ENCODE data around the gene CPEB1. TPM values are rescaled to one million over a fixed set of nuclear protein-coding genes. Genes with fewer than 3 reads are reported as not detected.

The CPEB1 gene
- total and polyA plus RNA-seq, 2 of the 13 experiments (the other 11 are each of a cell fraction or from before 2014, with no cell fraction given): 0.03 to 0.07 TPM

- Histone ChIP-seq H4K20me1 (ENCODE audit: insufficient read depth, low read length) (no peaks in the 10 kb centered on the region), H3K79me2 (ENCODE audit: insufficient read depth, low read length) (no peaks in the 10 kb centered on the region), H3K27ac (ENCODE audit: extremely low read length, insufficient read depth, low read length) (no peak overlapping the region), H3K4me3 (replicated peaks in 1 of 3; ENCODE audit: insufficient read depth in 1 of 3, low read depth in 2 of 3, low read length in 3 of 3) (no peak overlapping the region), H3K27me3 (ENCODE audit: control insufficient read depth in 1 of 2, insufficient read depth in 2 of 2, low read length in 2 of 2) (no peaks in the 10 kb centered on the region; a peak in 3 of 5 replicates), H2AFZ (ENCODE audit: low read length) (no peak overlapping the region), H3K9ac (ENCODE audit: insufficient read depth, low read depth, low read length) (no peak overlapping the region), H3K36me3 (replicated peaks in 1 of 2; ENCODE audit: control insufficient read depth in 1 of 2, insufficient read depth in 2 of 2, low read length in 2 of 2) (no peaks in the 10 kb centered on the region), H3K4me1 (ENCODE audit: insufficient read depth, low read length) (no peaks in the 10 kb centered on the region), H3K9me3 (ENCODE audit: low read length) (no peaks in the 10 kb centered on the region), H3K4me2 (ENCODE audit: low read depth, low read length) (no peak overlapping the region)
- POLR2A ChIA-PET: no interaction called here
- FAIRE-seq: no peak
- DNase-seq (ENCODE audit: low spot score): no peak
- BruUV-seq (replicated peaks): no TSS peak
- CTCF ChIA-PET (ENCODE audit: low intra/inter-chr PET ratio, low total read pairs): no interaction called here
- in situ Hi-C loops (cut with HindIII; ENCODE audit: extremely low pct_ligation_motif_present, low pct_unique_long_range_greater_than_20kb) (no loop called here), intact Hi-C loops (cut with micrococcal nuclease; ENCODE audit: unreplicated experiment) (no loop called here)
- ATAC-seq: no peak
- TF ChIP-seq CSRNP1 (CRISPR knock-in tag; IDR thresholded peaks at IDR 0.05) (no peak), TAF1 (CRISPR knock-in tag; IDR thresholded peaks at IDR 0.05) (no peak), FOXJ3 (CRISPR knock-in tag; IDR thresholded peaks at IDR 0.05; ENCODE audit: borderline replicate concordance) (no peak), BHLHE40 (IDR thresholded peaks at IDR 0.05; ENCODE audit: low read length) (no peak), TMF1 (CRISPR knock-in tag; IDR thresholded peaks at IDR 0.05; ENCODE audit: low read depth) (no peak)
- TF ChIP-seq, protein P1, sequence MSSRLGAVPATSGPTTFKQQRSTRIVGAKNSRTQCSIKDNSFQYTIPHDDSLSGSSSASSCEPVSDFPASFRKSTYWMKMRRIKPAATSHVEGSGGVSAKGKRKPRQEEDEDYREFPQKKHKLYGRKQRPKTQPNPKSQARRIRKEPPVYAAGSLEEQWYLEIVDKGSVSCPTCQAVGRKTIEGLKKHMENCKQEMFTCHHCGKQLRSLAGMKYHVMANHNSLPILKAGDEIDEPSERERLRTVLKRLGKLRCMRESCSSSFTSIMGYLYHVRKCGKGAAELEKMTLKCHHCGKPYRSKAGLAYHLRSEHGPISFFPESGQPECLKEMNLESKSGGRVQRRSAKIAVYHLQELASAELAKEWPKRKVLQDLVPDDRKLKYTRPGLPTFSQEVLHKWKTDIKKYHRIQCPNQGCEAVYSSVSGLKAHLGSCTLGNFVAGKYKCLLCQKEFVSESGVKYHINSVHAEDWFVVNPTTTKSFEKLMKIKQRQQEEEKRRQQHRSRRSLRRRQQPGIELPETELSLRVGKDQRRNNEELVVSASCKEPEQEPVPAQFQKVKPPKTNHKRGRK (CRISPR knock-in tag; IDR thresholded peaks at IDR 0.05): no peak
- TF ChIP-seq, protein P2, sequence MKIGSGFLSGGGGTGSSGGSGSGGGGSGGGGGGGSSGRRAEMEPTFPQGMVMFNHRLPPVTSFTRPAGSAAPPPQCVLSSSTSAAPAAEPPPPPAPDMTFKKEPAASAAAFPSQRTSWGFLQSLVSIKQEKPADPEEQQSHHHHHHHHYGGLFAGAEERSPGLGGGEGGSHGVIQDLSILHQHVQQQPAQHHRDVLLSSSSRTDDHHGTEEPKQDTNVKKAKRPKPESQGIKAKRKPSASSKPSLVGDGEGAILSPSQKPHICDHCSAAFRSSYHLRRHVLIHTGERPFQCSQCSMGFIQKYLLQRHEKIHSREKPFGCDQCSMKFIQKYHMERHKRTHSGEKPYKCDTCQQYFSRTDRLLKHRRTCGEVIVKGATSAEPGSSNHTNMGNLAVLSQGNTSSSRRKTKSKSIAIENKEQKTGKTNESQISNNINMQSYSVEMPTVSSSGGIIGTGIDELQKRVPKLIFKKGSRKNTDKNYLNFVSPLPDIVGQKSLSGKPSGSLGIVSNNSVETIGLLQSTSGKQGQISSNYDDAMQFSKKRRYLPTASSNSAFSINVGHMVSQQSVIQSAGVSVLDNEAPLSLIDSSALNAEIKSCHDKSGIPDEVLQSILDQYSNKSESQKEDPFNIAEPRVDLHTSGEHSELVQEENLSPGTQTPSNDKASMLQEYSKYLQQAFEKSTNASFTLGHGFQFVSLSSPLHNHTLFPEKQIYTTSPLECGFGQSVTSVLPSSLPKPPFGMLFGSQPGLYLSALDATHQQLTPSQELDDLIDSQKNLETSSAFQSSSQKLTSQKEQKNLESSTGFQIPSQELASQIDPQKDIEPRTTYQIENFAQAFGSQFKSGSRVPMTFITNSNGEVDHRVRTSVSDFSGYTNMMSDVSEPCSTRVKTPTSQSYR (CRISPR knock-in tag; IDR thresholded peaks at IDR 0.05; ENCODE audit: borderline replicate concordance): no peak
- WGBS (ENCODE audit: low lambda C conversion rate): 29% methylated on average over 1 of the region's 1 CpG
Observed at GRCh38 chr15:82553846-82554245, 93.3 kb downstream of the CPEB1 start.

All from HepG2 (cell line).